Hematopoietic multipotent progenitor cell treated with erythropoietin and hydrocortisone succinate and interleukin-3 and kit ligand, for 6 days (in vitro differentiated cells): Measurements from ENCODE around the gene EBF3.

Source experiments
- DNase-seq: peaks from one replicate; pipeline ENCODE4 v3.0.0-alpha.2; 2015

EBF3 gene

DNA sequence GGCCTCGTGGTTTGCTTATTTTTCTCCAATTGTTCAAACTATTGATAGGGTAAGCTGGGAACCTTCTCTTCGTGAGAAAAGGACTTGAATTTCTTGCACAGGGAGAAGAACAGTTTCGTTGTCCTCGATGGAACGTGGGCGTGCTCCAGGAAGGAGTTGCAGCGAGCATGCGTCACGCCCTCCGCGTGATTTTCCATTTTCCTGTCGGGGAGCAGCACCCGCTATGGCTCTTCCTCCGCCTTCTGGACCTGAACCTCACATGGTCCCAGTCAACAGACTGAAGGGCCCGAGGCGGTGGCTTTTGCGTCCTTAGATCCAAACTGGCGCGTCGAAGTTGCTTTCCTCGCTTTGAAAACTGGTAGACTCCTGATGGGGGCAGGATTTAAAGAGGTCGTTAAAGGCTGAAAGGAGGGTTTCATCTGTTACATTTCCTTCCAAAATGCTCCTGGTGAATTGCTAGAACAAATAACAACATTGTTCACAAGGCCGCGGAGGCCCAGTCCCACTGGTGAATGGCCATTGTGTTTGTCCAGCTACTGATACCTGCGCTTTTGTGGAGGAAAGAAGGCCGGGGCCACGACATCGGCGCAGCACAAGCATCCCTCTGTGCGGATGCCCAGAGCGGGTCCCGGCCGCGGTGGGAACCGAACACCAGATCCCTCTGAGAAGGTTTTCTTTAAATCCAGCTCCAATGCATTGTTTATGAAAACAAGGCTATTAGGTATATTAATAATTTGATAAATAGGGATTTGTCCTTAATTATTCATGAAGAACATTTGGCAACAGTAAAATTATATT is 75.9 kb downstream of the EBF3 start:
- DNase-seq, result no peak

DNA sequence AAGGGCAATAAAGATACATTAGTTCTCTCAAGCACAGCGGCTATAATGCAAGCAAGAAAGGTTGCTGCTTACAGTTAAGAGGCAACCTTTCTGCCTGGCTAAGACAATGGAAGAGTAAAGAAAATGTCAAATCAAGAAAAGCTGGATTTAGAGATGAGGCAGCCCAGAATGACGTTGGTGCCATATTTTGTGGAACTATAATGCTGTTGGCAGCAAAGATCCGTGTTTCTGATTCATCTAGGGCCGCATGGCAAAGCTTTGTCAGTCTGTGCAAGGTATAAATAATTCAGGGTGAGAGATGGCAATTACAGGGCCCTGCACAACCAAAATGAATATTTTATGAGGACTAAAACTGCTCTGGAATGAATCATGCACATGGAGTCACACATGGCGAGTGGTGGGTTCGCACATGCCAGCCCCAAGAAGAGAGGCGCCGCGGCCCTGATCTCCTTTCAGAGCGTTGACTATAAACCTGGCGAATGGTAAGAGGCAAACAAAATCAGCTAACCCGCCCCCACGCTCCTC is 76.6 kb downstream of the EBF3 start:
- DNase-seq, result no peak

DNA sequence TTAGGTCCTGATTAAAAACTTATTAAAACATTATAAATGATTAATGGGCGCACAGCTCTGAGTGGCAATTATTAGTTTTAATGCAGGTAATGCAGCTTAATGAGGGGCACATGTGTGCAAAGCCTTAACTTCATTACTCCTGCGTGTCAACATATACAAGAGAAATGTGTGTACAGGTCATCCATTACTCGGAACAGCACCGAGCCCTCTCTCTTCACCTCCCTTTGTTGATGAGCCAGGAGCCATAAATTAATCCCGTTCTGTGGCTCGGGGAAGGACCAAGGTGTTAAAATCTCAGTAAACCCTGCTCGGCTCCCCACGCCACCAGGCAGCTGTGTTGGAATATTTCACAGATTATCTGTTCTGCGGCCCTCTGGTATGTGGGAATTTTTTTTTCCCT is 77.8 kb downstream of the EBF3 start:
- DNase-seq, result no peak

DNA sequence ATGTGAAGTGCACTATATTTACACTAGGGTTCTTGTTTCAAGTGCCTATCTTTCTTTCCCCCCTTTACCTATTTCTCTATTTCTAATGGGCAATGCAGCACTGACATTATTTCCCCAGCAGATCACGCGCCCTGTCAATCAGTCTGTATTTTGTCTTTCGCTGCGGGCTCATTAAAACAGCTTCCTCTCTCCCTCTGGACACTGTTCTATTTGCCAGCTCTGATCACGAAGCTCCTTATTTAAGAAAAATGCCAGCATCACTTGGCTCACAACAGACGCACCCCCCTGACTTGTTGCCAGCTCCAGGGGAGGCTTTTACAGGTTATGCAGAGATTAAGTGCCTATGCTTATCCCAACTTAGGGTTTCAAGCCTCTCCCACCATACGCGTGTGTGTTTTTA is 78.5 kb downstream of the EBF3 start:
- no peak for DNase-seq

DNA sequence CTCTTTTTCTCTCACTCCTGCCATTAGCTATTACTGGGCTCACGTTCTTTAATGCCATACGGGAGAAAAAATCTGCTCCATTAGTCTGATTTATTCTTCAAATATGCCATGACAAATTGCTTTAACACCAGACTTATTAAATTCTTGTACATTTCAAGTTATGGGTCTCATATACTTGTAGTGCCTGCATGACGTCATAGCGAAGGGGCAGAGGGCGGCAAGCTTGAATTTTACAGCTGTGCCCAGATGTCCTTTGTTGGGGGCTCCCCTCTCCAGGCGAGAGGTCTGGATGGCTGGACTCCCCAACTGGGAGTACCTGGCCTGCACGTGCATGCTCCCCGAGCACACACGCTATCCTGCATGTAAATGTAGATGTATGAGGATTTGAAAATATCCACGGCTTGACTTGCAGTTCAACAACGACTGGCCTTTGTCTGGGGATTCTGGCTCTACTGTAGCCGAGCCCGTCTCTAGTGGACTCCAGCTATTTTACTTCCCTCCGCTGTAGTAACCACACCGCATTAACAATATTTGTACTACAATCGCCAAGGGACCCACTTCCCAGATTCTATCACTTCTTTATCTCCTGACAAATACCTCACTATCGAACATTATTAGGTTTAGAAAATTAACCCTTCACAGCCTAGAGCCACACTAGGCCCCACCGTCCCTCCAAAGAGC is 79.5 kb downstream of the EBF3 start:
- no peak for DNase-seq

DNA sequence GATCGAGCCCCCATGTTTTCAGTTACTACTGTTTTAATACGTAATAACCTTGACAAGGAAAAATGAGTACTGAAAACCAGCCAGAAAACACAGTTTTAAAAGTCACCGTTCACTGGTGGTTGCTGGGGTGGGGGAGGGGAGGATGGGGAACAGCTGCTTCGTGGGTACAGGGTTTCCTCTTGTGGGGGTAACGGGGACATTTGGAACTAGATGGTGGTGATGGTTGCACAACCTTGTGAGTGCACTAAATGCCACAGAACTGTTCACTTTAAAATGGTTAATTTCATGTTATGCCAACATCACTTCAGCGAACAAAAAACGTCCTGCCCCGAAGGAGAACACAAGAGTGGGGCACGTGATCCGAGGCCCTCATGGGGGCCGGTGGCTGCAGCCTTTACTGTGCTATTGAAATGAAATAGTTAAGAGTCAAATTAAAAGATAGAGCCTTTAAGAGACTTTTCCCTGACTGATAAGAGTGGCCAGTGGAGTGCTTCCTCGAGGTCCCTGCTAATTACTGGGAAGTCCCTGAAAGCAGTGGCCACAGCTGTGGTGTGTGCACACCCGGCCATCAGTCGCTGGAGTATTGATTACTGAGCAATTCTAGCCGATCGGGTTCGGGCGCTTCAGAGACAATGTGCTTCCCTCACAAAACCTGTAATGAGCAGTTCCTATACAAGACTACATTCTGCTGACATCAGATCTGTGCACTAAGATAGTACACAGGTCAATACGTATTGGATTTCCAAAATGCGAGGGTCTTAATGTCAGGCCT is 80.3 kb downstream of the EBF3 start:
- DNase-seq, result peak; percentile 75

DNA sequence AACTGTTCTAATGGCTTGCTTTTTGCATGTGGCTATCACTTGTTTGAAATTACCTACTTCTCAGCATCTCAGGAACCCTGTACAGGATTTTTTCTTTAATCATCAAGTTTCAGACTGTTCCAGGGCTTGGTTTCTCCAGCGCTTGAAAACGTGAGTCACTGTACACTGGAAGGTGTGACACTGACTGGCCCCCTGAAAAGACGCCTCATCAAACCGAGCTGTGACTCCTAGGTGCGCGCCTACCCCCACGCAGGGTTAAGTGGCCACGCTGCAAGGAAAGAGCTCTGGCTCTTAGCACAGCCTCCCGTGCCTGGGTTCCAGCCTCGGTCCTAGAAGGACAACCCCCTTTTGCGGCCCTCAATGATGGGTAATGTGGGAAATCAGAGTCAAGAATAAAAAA is 81.0 kb downstream of the EBF3 start:
- no peak for DNase-seq

DNA sequence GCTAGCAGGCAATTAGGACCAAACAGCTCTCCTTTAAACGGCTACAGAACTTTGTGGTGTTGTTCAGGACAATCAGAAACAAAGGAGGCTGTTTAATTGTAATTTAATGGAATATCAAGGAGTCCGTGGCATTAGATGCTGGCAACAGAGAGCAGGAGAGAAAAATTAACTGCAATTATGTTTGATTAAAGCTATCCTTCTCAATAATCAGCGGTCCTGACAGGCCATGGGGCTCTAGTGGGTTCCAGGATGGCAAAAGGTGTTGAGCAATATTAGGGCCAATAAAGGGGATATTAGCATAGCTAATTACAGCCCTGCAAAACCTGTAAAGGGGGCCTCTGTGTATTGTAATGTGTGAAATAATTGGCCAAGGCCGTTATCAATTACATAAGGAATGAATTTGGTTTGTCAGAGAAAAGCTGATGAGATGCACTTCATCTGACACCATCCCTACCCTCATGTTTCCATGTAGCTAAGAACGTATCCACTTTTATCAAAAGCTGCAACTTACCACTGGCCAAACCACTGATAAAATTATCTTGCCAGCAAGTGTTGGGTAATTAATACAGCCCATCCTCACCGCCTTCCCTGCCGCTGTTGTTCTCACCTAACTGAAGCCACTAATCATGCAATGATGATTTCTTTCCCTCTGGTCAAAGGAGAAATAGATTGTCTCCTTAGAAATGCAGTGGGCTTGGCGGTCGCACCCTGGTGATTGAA is 81.6 kb downstream of the EBF3 start:
- DNase-seq, result peak; percentile 66

DNA sequence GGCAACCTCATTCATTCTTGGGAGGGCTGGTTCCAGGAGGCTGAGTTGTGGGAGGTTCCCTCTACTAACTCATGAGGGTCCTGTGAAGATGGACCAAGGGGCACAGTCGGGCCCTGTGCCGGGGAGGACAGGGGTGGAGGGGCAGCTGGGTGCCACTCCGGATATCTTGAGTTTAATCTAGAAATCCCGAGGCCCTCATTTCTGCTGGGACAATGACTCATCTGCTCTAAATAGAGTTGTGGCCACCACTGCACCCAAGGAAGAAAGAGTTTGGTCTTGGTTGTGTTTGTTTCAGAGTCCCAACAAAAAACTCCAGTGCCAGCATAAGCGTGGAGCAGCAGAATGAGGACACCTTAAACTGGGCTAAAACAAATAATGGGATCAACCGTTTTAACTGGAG is 82.4 kb downstream of the EBF3 start:
- DNase-seq, result no peak

DNA sequence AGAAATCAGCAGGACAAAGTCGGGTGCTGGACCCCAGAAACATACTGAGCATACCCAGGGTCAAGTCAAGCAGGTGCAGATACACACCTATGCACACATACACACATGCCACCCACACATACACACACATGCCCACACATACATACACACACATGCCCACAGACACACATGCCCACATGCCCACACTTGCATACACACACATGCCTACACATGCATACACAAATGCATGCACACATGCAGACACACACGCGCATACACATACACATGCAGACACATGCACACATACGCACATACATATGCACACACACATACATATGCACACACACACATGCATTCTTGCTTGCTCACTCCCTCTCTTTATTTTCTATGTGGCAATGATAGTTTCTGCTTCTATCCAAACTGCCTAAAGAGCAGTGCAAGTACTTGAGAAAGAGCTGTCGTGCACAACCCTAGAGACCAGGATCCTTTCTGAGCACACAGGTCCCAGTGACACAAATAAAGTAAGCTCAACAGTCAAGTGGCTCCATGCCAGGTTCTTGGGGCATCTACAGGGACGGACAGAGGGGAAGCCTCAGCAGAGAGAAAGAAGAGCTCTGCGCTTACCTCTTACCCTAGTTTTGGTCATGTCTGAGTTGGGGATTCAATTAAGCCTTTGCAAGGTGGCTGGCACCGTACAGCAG is 83.7 kb downstream of the EBF3 start:
- peak; percentile 24 for DNase-seq

DNA sequence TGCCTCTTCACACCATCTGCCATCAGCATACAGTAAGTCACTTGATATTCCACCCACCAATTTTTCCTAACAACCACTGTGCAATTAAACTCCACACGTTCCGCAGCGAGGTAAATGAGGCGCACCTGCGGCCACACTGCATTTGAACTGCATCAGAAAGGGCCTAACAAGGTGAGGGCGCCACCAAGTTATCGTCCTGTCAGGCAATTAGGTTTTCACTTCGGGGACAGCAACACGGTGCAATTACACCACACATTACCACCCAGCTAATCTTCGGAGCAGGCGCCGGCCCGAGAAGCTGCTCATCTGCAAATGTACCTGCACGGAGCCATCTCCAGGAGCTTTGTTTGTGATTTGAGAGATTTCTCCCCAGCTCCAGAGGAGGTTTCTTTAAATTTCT is 84.4 kb downstream of the EBF3 start:
- DNase-seq, result no peak

DNA sequence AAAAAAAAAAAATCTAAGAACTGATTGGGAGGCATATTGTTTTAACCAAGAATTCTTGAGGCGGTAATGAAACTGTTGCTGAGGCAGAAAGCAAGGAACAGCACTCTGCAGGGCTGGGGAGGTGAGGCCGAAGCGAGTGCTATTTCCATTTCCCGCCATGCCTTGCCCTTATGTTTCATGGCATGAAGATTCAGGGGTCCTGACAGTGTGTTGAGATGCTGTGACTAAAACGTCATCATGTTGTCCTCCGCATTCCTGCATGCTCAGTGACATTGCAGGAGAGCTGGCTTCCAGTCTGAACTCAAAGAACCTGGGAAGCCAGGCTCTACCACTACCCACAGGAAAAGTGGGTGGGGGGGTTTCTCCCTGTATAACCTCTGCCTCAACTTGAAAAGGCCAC is 85.2 kb downstream of the EBF3 start:
- DNase-seq, result no peak

DNA sequence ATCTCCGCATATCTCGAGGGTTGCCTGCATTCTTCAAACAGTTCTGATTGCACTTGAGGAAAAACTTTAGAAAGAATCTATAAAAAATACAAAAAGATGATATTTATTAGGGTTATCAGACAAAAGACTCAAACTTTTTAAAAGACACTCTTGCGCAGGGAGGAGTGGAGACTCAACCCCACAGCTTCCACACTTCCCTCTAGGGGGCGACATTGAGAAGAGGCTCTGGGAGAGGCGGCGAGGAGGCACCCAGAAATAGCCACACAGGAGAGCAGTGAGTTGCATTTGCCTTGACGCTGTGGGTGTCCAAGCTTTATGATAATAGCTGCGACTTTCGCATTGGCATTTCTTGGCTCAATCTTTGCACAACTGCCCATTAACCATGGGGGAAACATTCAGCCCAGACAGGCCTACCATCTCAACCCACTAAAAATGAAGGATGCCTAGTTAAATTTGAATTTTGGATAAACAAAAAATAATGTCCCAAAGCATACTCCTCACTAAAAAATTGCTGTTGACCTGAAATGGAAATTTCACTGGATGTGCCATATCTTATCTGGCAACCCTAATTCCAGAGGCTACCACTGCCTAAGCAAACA is 86.2 kb downstream of the EBF3 start:
- DNase-seq, result peak; percentile 79

DNA sequence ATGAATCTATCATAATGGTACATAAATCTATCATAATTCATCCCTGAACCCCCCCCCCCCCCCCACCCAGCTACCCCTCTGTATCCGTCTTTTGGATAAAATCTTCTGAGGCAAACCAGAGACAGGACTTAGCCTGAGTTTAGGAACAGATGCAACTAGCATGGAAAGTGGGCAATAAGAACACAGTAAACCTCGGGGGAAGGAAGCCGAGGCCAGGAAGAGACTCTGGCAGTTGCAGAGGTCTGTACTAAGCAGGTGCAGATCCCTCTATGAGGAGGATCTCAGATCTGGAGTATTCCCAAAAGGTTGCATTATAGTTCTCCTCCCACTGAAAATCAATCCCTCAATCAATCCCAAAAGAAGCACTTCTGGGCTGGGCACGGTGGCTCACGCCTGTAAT is 87.2 kb downstream of the EBF3 start:
- DNase-seq, result no peak

DNA sequence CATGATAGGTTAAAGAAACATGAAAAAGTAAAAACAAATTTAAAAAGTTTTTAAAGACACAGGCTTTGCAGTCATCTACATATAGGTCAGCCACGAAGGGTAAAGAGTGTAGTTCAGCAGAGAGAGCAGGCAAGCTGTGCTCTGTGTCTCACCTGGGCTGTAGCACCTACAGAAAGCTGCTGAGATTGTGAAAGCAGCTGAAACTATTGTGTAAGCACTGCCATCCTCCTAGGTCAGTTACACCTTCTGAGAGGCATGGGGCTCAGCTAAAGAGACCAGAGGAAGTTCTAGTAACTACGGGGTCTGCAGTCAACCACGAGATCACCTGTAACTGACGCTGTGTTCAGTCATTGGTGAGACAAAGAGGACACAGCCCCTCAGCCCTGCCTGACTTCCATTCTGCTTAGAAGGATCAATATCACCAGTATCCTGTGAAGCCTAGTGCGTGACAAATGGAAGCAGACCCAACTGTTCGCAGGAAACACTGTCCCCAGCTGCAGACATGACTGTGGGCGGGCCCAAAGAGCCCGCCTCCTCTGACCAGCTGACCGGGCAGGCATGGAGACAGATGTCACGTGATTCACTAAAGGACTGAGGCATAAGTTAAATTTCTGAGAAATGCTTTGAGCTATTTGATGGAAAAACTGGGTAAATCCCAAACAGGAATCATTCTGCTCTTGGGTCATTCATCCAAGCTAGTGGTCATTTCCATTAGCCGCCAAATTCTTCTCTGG is 87.9 kb downstream of the EBF3 start:
- no peak for DNase-seq

DNA sequence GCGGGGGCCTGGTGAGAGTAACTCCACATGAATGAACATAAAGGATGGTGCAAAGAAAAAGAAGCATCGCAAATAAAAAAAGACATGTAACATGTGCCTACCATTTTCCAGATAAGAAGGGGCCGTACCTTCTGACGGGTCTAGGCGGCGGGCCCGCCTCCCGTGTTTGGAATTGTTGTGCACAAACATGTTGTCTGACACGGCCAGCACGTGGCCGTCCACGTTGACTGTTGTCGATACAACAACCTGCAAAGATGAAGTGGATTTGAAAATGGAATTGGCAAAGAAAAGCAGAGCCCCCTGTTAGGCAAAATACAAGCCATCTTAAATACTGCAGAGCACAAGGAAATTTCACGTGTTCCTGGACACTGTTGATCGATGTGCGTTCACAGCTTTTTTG is 90.7 kb downstream of the EBF3 start:
- DNase-seq, result no peak

DNA sequence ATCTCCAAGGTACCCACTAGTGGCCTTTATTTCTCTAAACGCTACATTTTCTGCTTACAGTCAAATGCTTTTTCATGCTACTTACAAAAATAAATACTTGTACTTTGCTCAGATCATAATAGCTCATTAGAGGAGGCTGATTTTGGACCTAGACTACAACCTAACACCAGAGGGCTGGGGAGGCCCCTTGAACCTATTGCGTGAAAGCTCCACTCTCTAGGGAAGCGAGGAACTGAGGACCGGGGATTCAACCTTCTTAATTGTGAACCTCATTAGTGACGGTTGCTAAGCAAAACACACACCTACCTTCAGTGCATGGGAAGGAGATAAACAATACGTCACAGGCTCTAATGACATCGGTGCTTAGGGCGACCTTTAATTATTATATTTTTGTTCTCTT is 92.1 kb downstream of the EBF3 start:
- no peak for DNase-seq

DNA sequence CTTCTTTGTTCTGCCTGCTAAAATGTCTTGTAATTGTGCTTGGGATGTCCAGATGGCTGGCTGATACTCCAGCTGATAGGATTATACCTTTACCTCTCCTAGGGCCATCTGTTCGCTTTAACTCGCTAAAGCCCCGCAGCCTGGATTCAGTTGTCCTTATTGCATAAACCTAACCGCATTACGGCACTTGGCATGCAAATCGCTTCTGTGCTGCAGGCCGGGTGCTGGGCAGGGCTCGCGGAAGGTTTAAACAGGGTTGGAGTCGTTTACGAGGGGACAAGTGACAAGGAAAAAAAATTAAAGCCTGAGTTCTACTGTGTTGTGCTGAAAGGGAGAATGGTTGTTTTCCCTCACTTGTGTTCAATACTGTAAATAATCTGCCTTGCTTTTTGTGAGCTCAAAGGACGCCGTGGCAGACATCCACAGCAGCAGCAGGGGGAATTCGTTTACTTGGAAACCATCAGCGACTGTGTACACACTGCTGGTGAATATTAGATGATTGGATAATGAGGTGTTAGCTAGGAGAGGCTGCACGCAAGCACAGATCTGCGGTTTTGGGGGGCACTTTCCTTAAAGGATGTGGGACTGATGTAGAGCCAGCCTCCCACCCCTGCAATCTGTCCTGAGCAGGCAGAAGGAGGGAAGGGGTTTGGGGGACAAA is 93.0 kb downstream of the EBF3 start:
- DNase-seq, result peak; percentile 66

DNA sequence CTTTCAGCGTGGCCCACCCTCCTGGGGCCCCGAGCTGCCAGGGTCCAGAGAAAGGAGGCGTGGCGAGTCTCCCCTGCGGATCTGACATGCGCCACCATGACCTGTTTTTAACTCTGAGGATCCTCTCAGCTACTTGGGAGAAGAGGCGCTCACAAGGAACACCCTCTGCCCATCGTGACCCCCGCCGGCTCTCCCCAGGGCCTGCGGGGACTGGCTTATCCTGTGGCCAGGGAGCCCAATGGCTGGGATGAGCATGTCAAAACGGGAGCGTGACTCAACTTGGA is 93.7 kb downstream of the EBF3 start:
- DNase-seq, result no peak

DNA sequence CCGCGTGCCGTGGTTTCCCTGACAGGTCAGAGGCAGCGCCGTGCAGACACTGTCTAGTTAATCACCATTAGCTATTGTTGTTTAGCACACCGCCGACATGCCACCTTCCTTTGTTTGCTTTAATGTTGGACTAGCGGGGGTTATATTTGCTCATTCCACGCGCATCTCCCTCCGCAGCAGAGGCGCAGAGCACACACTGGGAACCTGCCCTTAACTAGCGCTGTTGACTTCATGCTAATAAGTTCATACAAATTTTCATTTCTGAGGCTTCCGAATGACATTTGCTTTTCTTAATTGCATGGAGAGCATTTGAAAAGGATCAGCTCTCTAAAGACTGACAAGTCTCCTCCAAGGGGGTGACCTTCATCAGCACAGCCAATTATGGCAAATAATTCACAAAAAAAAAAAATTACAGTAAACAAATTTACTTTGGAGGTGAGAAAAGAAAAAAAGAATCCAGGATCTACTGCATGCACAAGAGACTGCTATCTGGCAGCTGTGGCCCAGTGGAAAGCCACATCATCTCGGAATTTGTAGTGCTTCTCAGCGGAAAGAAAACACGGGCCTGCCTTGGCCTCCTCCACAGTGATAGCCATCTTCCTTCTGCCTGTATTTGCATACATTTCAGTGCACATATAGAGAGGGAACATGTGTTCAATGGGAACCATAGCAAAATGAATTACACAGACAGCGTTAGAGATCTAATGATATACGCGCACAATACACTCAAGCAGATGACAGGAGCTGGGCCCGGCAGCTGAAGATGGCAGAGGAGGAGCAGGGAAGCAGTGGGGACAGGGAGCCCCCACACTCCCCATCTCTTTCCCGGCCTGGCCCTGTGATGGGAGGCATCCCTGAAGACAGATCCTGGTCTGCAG is 94.2 kb downstream of the EBF3 start:
- DNase-seq, result no peak
